ENCODE measurements around the gene VASH2.

Gene VASH2

DNA sequence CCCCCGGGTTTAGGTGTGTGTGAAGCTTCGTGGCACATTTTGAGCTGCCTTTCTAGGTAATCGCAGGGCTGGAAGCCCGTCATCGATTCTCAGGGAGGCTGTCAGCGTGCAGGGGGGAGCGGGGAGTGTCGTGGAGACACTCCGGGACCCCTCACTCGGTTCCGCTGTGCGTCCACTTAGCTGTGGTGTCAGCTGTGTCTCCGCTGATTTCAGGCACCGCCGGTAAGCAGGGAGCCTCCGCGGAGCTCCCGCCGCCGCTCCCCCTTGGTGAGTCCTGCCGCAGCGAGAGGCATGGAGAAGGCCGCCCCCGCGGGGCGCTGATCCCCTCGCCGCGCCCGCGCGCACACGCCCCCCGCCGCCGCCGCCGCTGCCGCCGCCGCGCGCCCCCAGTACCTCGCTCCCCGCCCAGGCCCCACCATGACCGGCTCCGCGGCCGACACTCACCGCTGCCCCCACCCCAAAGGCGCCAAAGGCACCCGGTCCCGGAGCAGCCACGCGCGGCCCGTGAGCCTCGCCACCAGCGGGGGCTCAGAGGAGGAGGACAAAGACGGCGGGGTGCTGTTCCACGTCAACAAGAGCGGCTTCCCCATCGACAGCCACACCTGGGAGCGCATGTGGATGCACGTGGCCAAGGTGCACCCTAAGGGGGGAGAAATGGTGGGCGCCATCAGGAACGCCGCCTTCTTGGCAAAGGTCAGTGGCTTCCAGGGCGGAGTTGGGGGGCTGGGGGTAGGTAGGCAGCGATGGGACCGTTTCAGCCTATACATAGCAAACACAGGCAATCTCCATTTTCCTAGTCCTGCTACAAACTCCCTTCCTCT, 995 bp downstream of the VASH2 start:
- H3K4me3 ChIP-seq (ENCODE audit: low read depth, low read length, poor library complexity, severe bottlenecking) = no peak overlapping the region
- TF ChIP-seq, protein P1, sequence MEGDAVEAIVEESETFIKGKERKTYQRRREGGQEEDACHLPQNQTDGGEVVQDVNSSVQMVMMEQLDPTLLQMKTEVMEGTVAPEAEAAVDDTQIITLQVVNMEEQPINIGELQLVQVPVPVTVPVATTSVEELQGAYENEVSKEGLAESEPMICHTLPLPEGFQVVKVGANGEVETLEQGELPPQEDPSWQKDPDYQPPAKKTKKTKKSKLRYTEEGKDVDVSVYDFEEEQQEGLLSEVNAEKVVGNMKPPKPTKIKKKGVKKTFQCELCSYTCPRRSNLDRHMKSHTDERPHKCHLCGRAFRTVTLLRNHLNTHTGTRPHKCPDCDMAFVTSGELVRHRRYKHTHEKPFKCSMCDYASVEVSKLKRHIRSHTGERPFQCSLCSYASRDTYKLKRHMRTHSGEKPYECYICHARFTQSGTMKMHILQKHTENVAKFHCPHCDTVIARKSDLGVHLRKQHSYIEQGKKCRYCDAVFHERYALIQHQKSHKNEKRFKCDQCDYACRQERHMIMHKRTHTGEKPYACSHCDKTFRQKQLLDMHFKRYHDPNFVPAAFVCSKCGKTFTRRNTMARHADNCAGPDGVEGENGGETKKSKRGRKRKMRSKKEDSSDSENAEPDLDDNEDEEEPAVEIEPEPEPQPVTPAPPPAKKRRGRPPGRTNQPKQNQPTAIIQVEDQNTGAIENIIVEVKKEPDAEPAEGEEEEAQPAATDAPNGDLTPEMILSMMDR (IDR thresholded peaks at IDR 0.05; ENCODE audit: low read length) = no peak
- no peak for TF ChIP-seq EZH2 (IDR thresholded peaks at IDR 0.05; ENCODE audit: borderline replicate concordance, low read length)
- no peaks in the 10 kb centered on the region for H3F3A ChIP-seq (ENCODE audit: insufficient read depth, low read length)
- no peaks in the 10 kb centered on the region for H3K9me3 ChIP-seq (ENCODE audit: low read length)
- no peak overlapping the region for H3K27ac ChIP-seq (ENCODE audit: low read depth, low read length, poor library complexity, severe bottlenecking)
- H3K36me3 ChIP-seq (ENCODE audit: insufficient read depth, low read length) = no peaks in the 10 kb centered on the region
- peaks cover 10% of the 10 kb centered on the region; the same call in 1 of the 2 replicates for H3K27me3 ChIP-seq (ENCODE audit: insufficient read depth, low read length)
- no peaks in the 10 kb centered on the region for H3K4me1 ChIP-seq (ENCODE audit: insufficient read depth, low read length, severe bottlenecking)
- no peaks in the 10 kb centered on the region for H3K9me2 ChIP-seq (ENCODE audit: low read depth, low read length)
- peak overlapping the region; percentile 36; the same call in 1 of the 2 replicates for H3K4me2 ChIP-seq (ENCODE audit: low read length)
- no peak overlapping the region for H2AFZ ChIP-seq (ENCODE audit: low read length)
- H3K9ac ChIP-seq (ENCODE audit: low read length) = no peak overlapping the region
- H3K79me2 ChIP-seq (ENCODE audit: insufficient read depth, low read length) = no peaks in the 10 kb centered on the region
- H4K20me1 ChIP-seq (ENCODE audit: insufficient read depth, low read length) = no peaks in the 10 kb centered on the region

DNA sequence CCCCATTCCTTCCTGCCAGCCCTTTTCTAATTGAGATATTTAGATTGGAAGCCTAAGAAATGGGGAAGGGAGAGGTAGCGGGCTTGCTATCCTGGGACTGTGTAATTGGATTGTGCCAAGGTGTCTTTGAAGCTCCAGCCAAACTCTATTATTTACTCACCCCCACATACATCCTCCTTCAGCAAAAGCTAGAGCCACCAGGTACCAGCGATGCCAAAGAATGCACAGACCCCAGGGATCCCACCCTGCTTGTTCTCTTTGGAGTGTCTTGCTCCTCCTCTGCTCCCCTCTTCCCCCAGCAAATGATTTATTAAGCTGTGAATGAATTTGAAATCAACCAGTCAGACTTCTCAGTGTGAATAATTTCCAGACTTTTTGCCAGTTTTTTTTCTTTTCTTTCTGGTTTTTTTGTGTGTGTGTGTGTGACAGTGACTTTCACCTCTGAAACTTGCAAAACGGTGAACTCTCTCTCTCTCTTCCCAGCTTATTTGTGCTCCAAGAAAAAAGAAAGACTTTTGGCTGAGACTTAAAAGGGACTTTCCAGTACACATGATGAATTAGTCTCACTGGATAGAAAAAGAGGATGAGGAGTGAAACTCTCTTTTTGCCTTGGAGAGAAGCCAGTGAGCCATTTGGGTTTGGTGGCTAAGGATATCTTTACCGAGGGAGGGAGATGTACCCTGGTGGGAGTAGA, 1.8 kb downstream of the VASH2 start:
- Histone ChIP-seq H3K79me2 (ENCODE audit: insufficient read depth, low read length) (no peaks in the 10 kb centered on the region), H3K9me3 (ENCODE audit: low read length) (no peaks in the 10 kb centered on the region), H3K4me2 (ENCODE audit: low read length) (no peak overlapping the region), H3K36me3 (ENCODE audit: insufficient read depth, low read length) (no peaks in the 10 kb centered on the region), H3K9ac (ENCODE audit: low read length) (no peak overlapping the region), H3K27ac (ENCODE audit: low read depth, low read length, poor library complexity, severe bottlenecking) (no peak overlapping the region), H3K4me1 (ENCODE audit: insufficient read depth, low read length, severe bottlenecking) (no peaks in the 10 kb centered on the region), H2AFZ (ENCODE audit: low read length) (no peak overlapping the region), H3K4me3 (ENCODE audit: low read depth, low read length, poor library complexity, severe bottlenecking) (no peak overlapping the region), H3K9me2 (ENCODE audit: low read depth, low read length) (no peaks in the 10 kb centered on the region), H4K20me1 (ENCODE audit: insufficient read depth, low read length) (no peaks in the 10 kb centered on the region), H3K27me3 (ENCODE audit: insufficient read depth, low read length) (peaks cover 10% of the 10 kb centered on the region; the same call in 1 of the 2 replicates), H3F3A (ENCODE audit: insufficient read depth, low read length) (no peaks in the 10 kb centered on the region)
- TF ChIP-seq, protein P1 (IDR thresholded peaks at IDR 0.05; ENCODE audit: low read length) = no peak
- no peak for TF ChIP-seq EZH2 (IDR thresholded peaks at IDR 0.05; ENCODE audit: borderline replicate concordance, low read length)

DNA sequence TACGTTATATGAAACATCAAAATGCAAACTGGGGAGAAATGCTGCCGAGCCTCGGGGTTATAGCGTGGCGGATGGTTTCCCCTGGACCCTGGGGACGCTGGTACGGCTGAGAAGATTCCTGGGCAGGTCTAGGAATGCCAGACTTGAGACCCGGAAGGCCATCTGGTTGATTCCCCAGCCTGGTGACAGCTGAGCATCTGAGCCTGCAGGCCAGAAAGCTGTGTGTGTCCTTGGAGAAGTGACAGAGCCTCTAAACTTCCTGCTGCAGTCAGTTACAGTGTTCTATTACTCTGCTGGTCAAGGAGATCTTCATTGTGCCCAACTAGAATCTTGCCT, 2.3 kb downstream of the VASH2 start:
- peaks cover 10% of the 10 kb centered on the region; the same call in 1 of the 2 replicates for H3K27me3 ChIP-seq (ENCODE audit: insufficient read depth, low read length)
- H3K9ac ChIP-seq (ENCODE audit: low read length) = no peak overlapping the region
- no peak overlapping the region for H3K27ac ChIP-seq (ENCODE audit: low read depth, low read length, poor library complexity, severe bottlenecking)
- H3K36me3 ChIP-seq (ENCODE audit: insufficient read depth, low read length) = no peaks in the 10 kb centered on the region
- TF ChIP-seq EZH2 (IDR thresholded peaks at IDR 0.05; ENCODE audit: borderline replicate concordance, low read length) = no peak
- TF ChIP-seq, protein P1 (IDR thresholded peaks at IDR 0.05; ENCODE audit: low read length) = no peak
- no peaks in the 10 kb centered on the region for H3F3A ChIP-seq (ENCODE audit: insufficient read depth, low read length)
- no peaks in the 10 kb centered on the region for H4K20me1 ChIP-seq (ENCODE audit: insufficient read depth, low read length)
- H2AFZ ChIP-seq (ENCODE audit: low read length) = no peak overlapping the region
- H3K9me3 ChIP-seq (ENCODE audit: low read length) = no peaks in the 10 kb centered on the region
- H3K4me3 ChIP-seq (ENCODE audit: low read depth, low read length, poor library complexity, severe bottlenecking) = no peak overlapping the region
- H3K4me2 ChIP-seq (ENCODE audit: low read length) = no peak overlapping the region
- H3K9me2 ChIP-seq (ENCODE audit: low read depth, low read length) = no peaks in the 10 kb centered on the region
- H3K4me1 ChIP-seq (ENCODE audit: insufficient read depth, low read length, severe bottlenecking) = no peaks in the 10 kb centered on the region
- H3K79me2 ChIP-seq (ENCODE audit: insufficient read depth, low read length) = no peaks in the 10 kb centered on the region

Data from OCI-LY1 (cell line).